HG02763 (cell line): ENCODE data around the gene CERS1.

Experiments
- ATAC-seq: cut with Tn5 transposase; IDR thresholded peaks from one replicate; pipeline ENCODE4 v1.9.1; 2021; ENCODE audit warnings: mild to moderate bottlenecking, moderate library complexity; ENCODE audit not compliant: unreplicated experiment

Gene CERS1

GRCh38 chr19:18899624-18900560 is 3.9 kb upstream of the CERS1 start:
- no peak for ATAC-seq

- no peak for ATAC-seq
Measured at GRCh38 chr19:18898607-18899408, 2.9 kb upstream of the CERS1 start.

GRCh38 chr19:18898081-18898606 is 2.2 kb upstream of the CERS1 start:
- no peak for ATAC-seq

- no peak for ATAC-seq
Measured at GRCh38 chr19:18897094-18898029, 1.4 kb upstream of the CERS1 start.

- ATAC-seq, result no peak
Measured at GRCh38 chr19:18896421-18896841, 473 bp upstream of the CERS1 start.

GRCh38 chr19:18895038-18895823 is 727 bp downstream of the CERS1 start:
- no peak for ATAC-seq

- no peak for ATAC-seq
Measured at GRCh38 chr19:18894254-18895037, 1.5 kb downstream of the CERS1 start.

- no peak for ATAC-seq
Measured at GRCh38 chr19:18893587-18894253, 2.2 kb downstream of the CERS1 start.

GRCh38 chr19:18889949-18890745 is 5.8 kb downstream of the CERS1 start:
- ATAC-seq, result no peak

GRCh38 chr19:18886972-18887371 is 9.0 kb downstream of the CERS1 start:
- ATAC-seq, result no peak

- ATAC-seq, result no peak
Measured at GRCh38 chr19:18883526-18884304, 12.2 kb downstream of the CERS1 start.

- no peak for ATAC-seq
Measured at GRCh38 chr19:18881491-18881890, 14.5 kb downstream of the CERS1 start.

- no peak for ATAC-seq
Measured at GRCh38 chr19:18879579-18880373, 16.2 kb downstream of the CERS1 start.

GRCh38 chr19:18878858-18879578 is 16.9 kb downstream of the CERS1 start:
- ATAC-seq, result no peak

- ATAC-seq, result no peak
Measured at GRCh38 chr19:18878058-18878797, 17.7 kb downstream of the CERS1 start.
